ENCODE data around the gene KRTAP10-12.

Gene KRTAP10-12

GRCh38 chr21:44711327-44712202, 14.6 kb downstream of the KRTAP10-12 start, which contains the start of gene TSPEAR:
TSPEAR (minus strand) TSS chr21:44711572; CDS start chr21:44711514, 58 bp downstream.
- no peak for DNase-seq (ENCODE audit: low read depth in 2 of 2, low spot score in 1 of 2)

DNA sequence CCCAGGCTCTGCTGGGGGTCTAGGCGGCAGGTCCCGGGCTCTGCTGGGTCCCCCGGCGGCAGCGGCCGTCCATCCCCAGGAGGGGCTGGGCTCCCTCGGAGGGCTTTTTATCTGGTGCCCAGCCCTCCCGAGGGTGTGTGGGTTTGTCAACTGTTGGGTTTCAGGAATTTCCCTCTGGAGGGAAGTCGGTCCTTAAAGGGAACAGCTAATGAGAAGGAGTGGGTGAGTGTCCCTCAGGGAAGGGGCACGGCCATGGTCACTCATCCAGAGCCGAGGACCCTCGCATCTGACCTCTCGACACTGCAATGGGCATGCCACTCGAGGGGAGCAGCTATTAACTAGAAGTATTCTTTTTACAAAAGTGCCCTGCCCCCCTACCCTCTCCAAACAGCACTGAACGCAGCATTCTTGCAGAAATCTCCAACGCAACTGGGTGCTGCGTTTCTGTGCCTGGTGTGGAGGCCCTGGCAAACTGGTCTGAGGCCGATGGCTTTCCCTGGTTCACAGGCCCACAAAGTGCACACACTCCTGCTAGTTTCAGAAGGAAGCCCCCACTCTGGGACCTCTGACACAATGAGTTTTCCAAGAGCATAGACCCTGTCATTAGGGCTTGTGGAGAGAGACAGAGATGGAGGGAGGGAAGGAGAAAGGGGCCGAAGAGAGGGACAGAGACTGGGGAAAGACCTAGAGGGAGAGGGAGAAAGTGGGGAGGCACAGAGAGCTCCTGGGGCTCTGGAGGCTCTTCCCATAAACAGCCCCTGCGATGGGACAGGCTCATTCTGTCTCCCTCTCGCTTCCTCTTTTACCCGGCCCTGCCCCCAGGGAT, 15.4 kb downstream of the KRTAP10-12 start:
- no peak for DNase-seq (ENCODE audit: low read depth in 2 of 2, low spot score in 1 of 2)

- DNase-seq (ENCODE audit: low read depth in 2 of 2, low spot score in 1 of 2): no peak
These were observed 16.2 kb downstream of the KRTAP10-12 start for GRCh38 chr21:44713130-44713529.

- DNase-seq (ENCODE audit: low read depth in 2 of 2, low spot score in 1 of 2): no peak
These were observed 16.9 kb downstream of the KRTAP10-12 start for GRCh38 chr21:44713846-44714245.

GRCh38 chr21:44714905-44715304, 17.9 kb downstream of the KRTAP10-12 start:
- no peak for DNase-seq (ENCODE audit: low read depth in 2 of 2, low spot score in 1 of 2)

GRCh38 chr21:44716984-44717383, 20.0 kb downstream of the KRTAP10-12 start:
- no peak for DNase-seq (ENCODE audit: low read depth in 2 of 2, low spot score in 1 of 2)

GRCh38 chr21:44718093-44718492, 21.1 kb downstream of the KRTAP10-12 start:
- DNase-seq (ENCODE audit: low read depth in 2 of 2, low spot score in 1 of 2): no peak

DNA sequence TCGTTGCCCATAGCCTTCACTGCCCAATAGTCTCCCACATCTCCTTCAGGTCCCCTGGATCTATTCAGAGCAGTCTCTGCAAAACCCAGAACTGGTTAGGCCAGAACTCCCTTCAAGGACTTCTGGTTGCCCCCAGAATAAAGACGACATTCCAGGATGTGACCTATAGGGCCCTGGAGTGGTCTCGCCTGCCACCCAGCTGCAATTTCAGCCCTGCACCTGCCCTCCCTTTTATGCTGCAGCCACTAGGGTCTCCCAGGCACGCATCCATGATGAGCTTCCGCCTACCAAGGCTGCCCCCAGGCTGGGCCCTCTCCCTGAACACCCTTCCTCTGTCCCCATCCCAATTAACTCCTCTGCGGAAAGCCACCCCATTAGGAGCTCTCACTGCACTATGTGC, 21.6 kb downstream of the KRTAP10-12 start:
- DNase-seq (ENCODE audit: low read depth in 2 of 2, low spot score in 1 of 2): no peak

GRCh38 chr21:44720170-44720569, 23.2 kb downstream of the KRTAP10-12 start:
- no peak for DNase-seq (ENCODE audit: low read depth in 2 of 2, low spot score in 1 of 2)

GRCh38 chr21:44722731-44723130, 25.8 kb downstream of the KRTAP10-12 start:
- DNase-seq (ENCODE audit: low read depth in 2 of 2, low spot score in 1 of 2): no peak

GRCh38 chr21:44723177-44724131, 26.5 kb downstream of the KRTAP10-12 start:
- DNase-seq (ENCODE audit: low read depth in 2 of 2, low spot score in 1 of 2): no peak

DNA sequence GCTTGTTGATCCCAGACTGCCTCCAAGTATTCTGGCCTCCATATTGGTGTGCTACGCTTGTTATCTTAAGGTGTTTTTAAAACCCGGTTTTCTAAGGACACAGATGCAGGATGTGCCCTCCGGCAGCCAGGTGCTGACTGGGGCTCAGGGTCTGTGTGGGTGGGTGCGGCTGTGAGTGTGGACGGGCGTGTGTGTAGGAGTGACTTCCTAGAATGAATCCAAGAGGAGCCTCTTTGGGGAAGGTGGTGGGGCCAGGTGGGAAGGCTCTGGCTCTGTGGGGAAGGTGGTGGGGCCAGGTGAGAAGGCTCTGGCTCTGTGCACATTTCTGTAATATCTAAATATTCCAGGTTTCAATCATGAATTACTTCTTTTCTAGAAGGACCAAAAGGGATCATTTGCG, 27.2 kb downstream of the KRTAP10-12 start:
- no peak for DNase-seq (ENCODE audit: low read depth in 2 of 2, low spot score in 1 of 2)

DNA sequence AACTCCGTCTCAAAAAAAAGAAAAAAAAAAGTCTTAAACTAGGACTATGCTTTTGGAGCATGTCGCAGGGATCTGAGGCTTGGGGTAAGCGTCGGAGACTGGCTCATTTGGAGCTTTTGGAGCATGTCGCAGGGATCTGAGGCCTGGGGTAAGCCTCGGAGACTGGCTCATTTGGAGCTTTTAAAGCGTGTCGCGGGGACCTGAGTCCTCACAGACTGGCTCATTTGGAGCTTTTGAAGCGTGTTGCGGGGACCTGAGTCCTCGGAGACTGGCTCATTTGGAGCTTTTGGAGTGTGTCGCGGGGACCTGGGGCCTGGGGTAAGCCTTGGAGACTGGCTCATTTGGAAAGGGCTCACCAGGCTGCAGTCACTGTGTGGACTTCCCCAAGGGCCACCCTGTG, 28.0 kb downstream of the KRTAP10-12 start:
- DNase-seq (ENCODE audit: low read depth in 2 of 2, low spot score in 1 of 2): no peak

DNA sequence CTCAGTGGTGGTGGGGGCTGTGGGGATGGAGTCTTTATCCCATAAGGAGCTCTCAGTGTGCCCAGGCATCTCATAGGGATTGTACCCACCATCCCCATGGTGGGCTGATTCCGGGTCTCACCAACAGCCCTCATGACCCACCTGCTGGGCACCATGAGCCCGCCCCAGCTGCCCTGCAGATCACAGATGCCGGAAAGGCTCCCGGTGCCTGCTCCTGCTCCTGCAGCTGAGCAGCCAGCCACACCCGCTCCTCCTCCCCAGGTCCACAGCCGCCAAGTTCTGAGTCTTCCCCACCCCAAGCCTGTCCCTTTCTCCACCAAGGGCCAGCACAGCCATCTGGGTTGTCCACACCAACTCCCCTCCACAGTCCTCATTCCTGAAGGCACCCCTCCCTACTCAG, 29.9 kb downstream of the KRTAP10-12 start:
- DNase-seq (ENCODE audit: low read depth in 2 of 2, low spot score in 1 of 2): no peak

GRCh38 chr21:44727321-44727720, 30.3 kb downstream of the KRTAP10-12 start:
- DNase-seq (ENCODE audit: low read depth in 2 of 2, low spot score in 1 of 2): no peak

DNA sequence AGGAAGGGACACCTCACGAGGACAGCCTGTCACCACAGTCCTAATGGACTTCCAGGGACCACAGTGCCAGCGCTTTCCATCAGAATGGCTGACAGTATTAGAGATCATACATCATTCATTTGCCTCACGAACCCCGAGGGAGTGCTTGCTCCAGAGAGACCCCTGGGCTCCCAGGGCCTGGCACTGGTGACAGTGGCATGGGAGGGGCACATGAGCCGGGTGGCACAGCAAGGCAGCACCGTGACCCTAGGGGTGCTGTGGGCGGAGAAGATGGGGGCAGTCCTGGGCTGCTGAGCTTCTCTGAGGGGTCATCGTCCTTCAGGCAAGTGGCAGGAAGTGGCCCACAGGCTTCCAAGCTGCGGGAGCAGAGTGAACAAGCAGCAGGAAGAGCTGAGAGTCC, 30.8 kb downstream of the KRTAP10-12 start:
- no peak for DNase-seq (ENCODE audit: low read depth in 2 of 2, low spot score in 1 of 2)

DNA sequence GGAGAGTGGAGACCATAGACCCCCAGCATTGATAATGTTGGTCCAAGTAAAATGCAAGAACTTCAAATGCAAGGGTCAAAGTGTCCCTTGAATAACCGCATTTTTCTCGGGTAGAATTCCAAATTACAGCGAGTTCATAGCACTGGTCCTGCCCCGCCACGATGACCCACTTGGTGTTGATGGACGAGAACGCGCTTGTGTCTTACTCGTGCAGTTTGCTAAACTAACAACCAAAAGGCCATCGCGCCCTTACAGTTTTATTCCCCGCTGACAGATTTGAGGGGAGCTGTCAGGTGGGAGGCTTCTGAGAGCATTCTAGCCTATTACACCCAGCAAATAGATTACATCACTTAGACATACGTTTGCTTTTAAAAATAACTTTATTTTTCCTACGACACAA, 31.7 kb downstream of the KRTAP10-12 start:
- no peak for DNase-seq (ENCODE audit: low read depth in 2 of 2, low spot score in 1 of 2)

DNA sequence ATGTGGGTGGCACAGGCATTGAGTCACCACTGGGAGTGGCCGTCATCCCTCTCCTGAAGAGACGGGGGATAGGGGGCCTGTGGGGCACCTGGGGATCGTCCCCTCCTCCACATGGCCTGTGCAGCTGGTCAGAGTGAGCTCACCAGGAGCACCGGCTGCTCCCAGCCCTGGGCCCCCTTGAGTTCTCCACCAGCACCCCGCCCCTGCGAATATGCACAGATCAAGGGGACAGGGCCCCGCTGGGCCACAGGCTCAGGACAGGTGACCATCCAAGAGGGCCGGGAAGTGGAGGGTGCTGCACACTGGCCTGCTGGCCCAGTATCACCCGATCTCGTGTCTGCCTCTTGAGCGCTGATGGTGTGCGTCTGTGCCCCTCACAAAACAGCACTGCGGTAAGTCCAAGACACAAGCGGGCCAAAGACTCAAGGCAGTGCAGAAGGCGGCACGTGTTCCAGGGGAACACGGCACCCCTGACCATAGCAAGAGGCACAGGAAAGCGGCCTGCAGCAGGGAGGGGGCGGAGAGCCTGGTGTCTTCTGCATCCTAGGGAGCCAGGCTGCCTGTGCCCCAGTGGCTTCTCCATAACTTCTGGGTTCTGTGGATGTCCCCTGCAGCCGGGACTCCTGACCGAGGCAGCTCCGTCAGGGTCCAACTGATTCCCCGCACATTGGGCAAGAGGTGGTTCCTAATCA, 32.5 kb downstream of the KRTAP10-12 start:
- no peak for DNase-seq (ENCODE audit: low read depth in 2 of 2, low spot score in 1 of 2)

- no peak for DNase-seq (ENCODE audit: low read depth in 2 of 2, low spot score in 1 of 2)
These were observed 33.0 kb downstream of the KRTAP10-12 start for GRCh38 chr21:44730028-44730395.

DNA sequence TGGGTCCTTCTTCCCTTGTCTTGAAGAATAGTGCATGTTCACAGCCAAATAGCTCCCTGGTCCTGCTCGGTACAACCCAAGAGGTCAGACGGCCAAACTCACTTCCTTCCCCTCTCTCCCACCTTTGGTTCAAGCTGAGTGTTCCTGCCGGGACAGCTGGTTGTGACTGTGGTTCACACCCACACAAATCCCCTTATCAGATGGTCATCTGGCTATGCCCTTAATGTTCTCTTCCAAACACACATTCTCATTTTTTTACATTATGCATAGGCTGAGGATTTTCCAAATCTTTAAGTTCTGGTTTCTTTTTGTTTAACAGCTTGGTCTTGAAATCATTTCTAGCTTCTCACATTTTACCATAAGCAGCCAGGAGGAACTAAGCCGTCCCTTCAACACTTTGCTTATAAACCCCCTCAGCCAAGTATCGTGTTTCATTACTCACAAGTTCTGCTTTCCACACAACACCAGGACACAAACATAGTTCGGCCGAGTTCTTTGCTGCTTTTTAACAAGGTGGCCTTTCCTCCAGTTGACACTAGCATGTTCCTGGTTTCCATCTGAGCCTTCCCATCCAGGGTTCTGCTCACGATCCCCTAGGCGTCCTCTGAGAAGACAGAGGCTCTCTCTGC, 34.1 kb downstream of the KRTAP10-12 start:
- DNase-seq (ENCODE audit: low read depth in 2 of 2, low spot score in 1 of 2): no peak
